GM12891 (cell line): ENCODE data around the gene C16orf87.

Experiments
- POLR2A ChIP-seq: IDR thresholded peaks from 2 replicates; pipeline ENCODE4 v1.6.1; 2011; ENCODE audit warnings: low read depth, low read length, control low read depth
- POU2F2 ChIP-seq: IDR thresholded peaks from 2 replicates; pipeline ENCODE4 v1.6.1; 2011; ENCODE audit warnings: low read depth, mild to moderate bottlenecking, control low read depth, low read length, moderate library complexity
- TAF1 ChIP-seq: IDR thresholded peaks from 2 replicates; pipeline ENCODE4 v1.6.1; 2011; ENCODE audit warnings: low read depth, low read length, control low read depth

DNA sequence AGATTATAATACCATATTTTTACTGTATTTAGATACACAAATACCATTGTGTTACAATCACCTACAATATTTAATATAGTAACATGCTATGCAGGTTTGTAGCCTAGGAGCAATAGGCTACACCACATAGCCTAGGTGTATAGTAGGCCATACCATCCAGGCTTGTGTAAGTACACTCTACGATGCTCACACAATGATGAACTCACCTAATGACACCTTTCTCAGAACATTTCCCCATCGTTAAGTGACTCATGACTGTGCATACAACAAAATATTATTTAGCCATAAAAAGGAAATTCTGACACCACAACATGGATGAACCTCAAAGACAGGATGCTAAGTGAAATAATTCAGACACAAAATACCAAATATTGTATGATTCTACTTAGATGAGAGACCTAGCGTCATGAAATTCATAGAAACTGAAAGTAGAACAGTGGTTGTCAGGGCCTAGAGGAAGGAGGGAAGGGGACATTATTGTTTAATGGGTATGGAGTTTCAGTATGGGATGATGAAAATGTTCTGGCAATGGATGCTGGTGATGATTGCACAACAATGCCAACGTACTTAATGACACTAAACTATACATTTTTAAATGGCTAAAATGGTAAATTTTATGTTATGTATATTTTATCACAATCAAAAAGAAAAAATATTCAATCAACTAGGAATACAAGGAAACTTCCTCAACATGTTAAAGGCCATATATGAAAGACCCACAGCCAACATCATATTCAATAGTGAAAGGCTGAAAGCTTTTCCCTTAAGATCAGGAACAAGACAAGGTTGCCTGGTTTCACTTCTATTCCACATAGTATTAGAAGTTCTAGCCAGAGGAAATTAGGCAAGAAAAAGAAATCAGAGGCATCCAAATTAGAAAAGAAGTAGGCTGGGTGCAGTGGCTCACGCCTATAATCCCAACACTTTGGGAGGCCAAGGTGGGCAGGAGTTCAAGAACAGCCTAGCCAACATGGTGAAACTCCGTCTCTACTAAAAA is 5.9 kb upstream of the C16orf87 start:
- TF ChIP-seq POU2F2 (no peak), POLR2A (no peak), TAF1 (no peak)
